SU-DHL-6 (cell line): ENCODE measurements around the gene IGFL2.

Experiments
- EZH2phosphoT487 ChIP-seq: fragments of 200-600 bp; sonication (generic), shearing (Covaris generic); conservative IDR thresholded peaks from 2 replicates; pipeline ENCODE4 v1.6.1; 2018; ENCODE audit warnings: mild to moderate bottlenecking, antibody characterized with exemption, low read length, moderate library complexity, mixed read lengths
- TF ChIP-seq, protein P1 (sequence below): fragments of 200-600 bp; sonication (generic); IDR thresholded peaks from one replicate; pipeline ENCODE4 v1.5.1; 2017; ENCODE audit warnings: antibody characterized with exemption, mild to moderate bottlenecking, low read length, moderate library complexity; ENCODE audit not compliant: insufficient read depth, poor library complexity, severe bottlenecking

GRCh38 chr19:46118136-46118535, 29.9 kb upstream of the IGFL2 start:
- TF ChIP-seq, protein P1, sequence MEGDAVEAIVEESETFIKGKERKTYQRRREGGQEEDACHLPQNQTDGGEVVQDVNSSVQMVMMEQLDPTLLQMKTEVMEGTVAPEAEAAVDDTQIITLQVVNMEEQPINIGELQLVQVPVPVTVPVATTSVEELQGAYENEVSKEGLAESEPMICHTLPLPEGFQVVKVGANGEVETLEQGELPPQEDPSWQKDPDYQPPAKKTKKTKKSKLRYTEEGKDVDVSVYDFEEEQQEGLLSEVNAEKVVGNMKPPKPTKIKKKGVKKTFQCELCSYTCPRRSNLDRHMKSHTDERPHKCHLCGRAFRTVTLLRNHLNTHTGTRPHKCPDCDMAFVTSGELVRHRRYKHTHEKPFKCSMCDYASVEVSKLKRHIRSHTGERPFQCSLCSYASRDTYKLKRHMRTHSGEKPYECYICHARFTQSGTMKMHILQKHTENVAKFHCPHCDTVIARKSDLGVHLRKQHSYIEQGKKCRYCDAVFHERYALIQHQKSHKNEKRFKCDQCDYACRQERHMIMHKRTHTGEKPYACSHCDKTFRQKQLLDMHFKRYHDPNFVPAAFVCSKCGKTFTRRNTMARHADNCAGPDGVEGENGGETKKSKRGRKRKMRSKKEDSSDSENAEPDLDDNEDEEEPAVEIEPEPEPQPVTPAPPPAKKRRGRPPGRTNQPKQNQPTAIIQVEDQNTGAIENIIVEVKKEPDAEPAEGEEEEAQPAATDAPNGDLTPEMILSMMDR = no peak
- no peak for TF ChIP-seq EZH2phosphoT487
